ACC112 (cell line): ENCODE results near the gene RREB1.

Experiments
- H2AFZ ChIP-seq: fragments of 200-600 bp; sonication (generic); one replicate; pipeline ENCODE4 v1.6.0; 2017; ENCODE audit warnings: antibody characterized with exemption, low read length; ENCODE audit not compliant: unreplicated experiment
- H3K27ac ChIP-seq: fragments of 200-600 bp; sonication (generic); 2 replicates; pipeline ENCODE4 v1.5.1; 2014; ENCODE audit warnings: low read depth, mild to moderate bottlenecking, antibody characterized with exemption, low read length, moderate library complexity
- H3K27me3 ChIP-seq: fragments of 200-600 bp; sonication (generic); 2 replicates; pipeline ENCODE4 v1.6.1; 2014; ENCODE audit warnings: mild to moderate bottlenecking, antibody characterized with exemption, low read length, moderate library complexity, mixed read lengths; ENCODE audit not compliant: insufficient read depth
- H3K36me3 ChIP-seq: fragments of 200-600 bp; sonication (generic); 2 replicates; pipeline ENCODE4 v1.6.1; 2016; ENCODE audit warnings: mild to moderate bottlenecking, antibody characterized with exemption, low read length, moderate library complexity, mixed read lengths; ENCODE audit not compliant: insufficient read depth
- H3K4me1 ChIP-seq: fragments of 200-600 bp; sonication (generic); one replicate; pipeline ENCODE4 v1.6.1; 2016; ENCODE audit warnings: low read length, mixed read lengths; ENCODE audit not compliant: insufficient read depth, unreplicated experiment, control insufficient read depth
- H3K4me3 ChIP-seq: fragments of 200-600 bp; sonication (generic); 2 replicates; pipeline ENCODE4 v1.5.1; 2014; ENCODE audit warnings: mild to moderate bottlenecking, low read depth, low read length
- H3K79me2 ChIP-seq: fragments of 200-600 bp; sonication (generic); one replicate; pipeline ENCODE4 v1.6.0; 2016; ENCODE audit warnings: low read length; ENCODE audit not compliant: control insufficient read depth, unreplicated experiment, insufficient read depth

Gene RREB1

GRCh38 chr6:7180751-7181150 lies 73.0 kb downstream of the RREB1 start:
- Histone ChIP-seq H3K79me2 (peaks cover 24% of the 10 kb centered on the region), H3K27me3 (no peaks in the 10 kb centered on the region), H2AFZ (no peak overlapping the region), H3K36me3 (peaks cover 37% of the 10 kb centered on the region), H3K4me1 (no peaks in the 10 kb centered on the region), H3K4me3 (no peak overlapping the region), H3K27ac (no peak overlapping the region)

- H3K4me1 ChIP-seq: no peaks in the 10 kb centered on the region
- H3K36me3 ChIP-seq: peaks cover 41% of the 10 kb centered on the region
- H3K79me2 ChIP-seq: peaks cover 15% of the 10 kb centered on the region
- H2AFZ ChIP-seq: no peak overlapping the region
- H3K27me3 ChIP-seq: no peaks in the 10 kb centered on the region
- no peak overlapping the region for H3K4me3 ChIP-seq
- H3K27ac ChIP-seq: no peak overlapping the region
Measured at GRCh38 chr6:7183707-7184106, 75.9 kb downstream of the RREB1 start.

GRCh38 chr6:7184502-7184901 lies 76.7 kb downstream of the RREB1 start:
- H2AFZ ChIP-seq: no peak overlapping the region
- no peaks in the 10 kb centered on the region for H3K4me1 ChIP-seq
- H3K4me3 ChIP-seq: no peak overlapping the region
- no peaks in the 10 kb centered on the region for H3K27me3 ChIP-seq
- peaks cover 12% of the 10 kb centered on the region for H3K79me2 ChIP-seq
- no peak overlapping the region for H3K27ac ChIP-seq
- H3K36me3 ChIP-seq: peaks cover 44% of the 10 kb centered on the region; the same call in 1 of the 2 replicates

- no peaks in the 10 kb centered on the region for H3K4me1 ChIP-seq
- H3K27ac ChIP-seq: no peak overlapping the region
- no peak overlapping the region for H2AFZ ChIP-seq
- no peak overlapping the region for H3K4me3 ChIP-seq
- H3K79me2 ChIP-seq: peaks cover 12% of the 10 kb centered on the region
- no peaks in the 10 kb centered on the region for H3K27me3 ChIP-seq
- H3K36me3 ChIP-seq: peaks cover 39% of the 10 kb centered on the region; the same call in 1 of the 2 replicates
Measured at GRCh38 chr6:7185561-7185960, 77.8 kb downstream of the RREB1 start.

GRCh38 chr6:7188492-7188891 lies 80.7 kb downstream of the RREB1 start:
- Histone ChIP-seq H3K4me3 (no peak overlapping the region), H3K36me3 (peaks cover 28% of the 10 kb centered on the region), H3K79me2 (peaks cover 8% of the 10 kb centered on the region), H3K27me3 (no peaks in the 10 kb centered on the region), H2AFZ (no peak overlapping the region), H3K27ac (no peak overlapping the region), H3K4me1 (no peaks in the 10 kb centered on the region)

- H3K27me3 ChIP-seq: no peaks in the 10 kb centered on the region
- H3K79me2 ChIP-seq: peaks cover 8% of the 10 kb centered on the region
- H3K36me3 ChIP-seq: peaks cover 28% of the 10 kb centered on the region
- H3K27ac ChIP-seq: no peak overlapping the region
- no peaks in the 10 kb centered on the region for H3K4me1 ChIP-seq
- H3K4me3 ChIP-seq: no peak overlapping the region
- H2AFZ ChIP-seq: no peak overlapping the region
Measured at GRCh38 chr6:7189101-7189758, 81.5 kb downstream of the RREB1 start.

- peaks cover 21% of the 10 kb centered on the region for H3K36me3 ChIP-seq
Measured at GRCh38 chr6:7190791-7191190, 83.0 kb downstream of the RREB1 start.

GRCh38 chr6:7193122-7193521 lies 85.4 kb downstream of the RREB1 start:
- Histone ChIP-seq H3K27ac (no peak overlapping the region), H3K27me3 (no peaks in the 10 kb centered on the region), H2AFZ (no peak overlapping the region), H3K79me2 (peaks cover 5% of the 10 kb centered on the region), H3K36me3 (peaks cover 24% of the 10 kb centered on the region), H3K4me3 (no peak overlapping the region), H3K4me1 (no peaks in the 10 kb centered on the region)

More at GRCh38 chr6:7190791-7191190, 83.0 kb downstream of the RREB1 start:
- H3K4me3 ChIP-seq: no peak overlapping the region
- no peaks in the 10 kb centered on the region for H3K4me1 ChIP-seq
- H3K27ac ChIP-seq: no peak overlapping the region
- H3K27me3 ChIP-seq: no peaks in the 10 kb centered on the region
- H3K79me2 ChIP-seq: peaks cover 8% of the 10 kb centered on the region
- no peak overlapping the region for H2AFZ ChIP-seq

- H3K79me2 ChIP-seq: peaks cover 8% of the 10 kb centered on the region
- no peaks in the 10 kb centered on the region for H3K27me3 ChIP-seq
- H3K36me3 ChIP-seq: peaks cover 21% of the 10 kb centered on the region
- no peaks in the 10 kb centered on the region for H3K4me1 ChIP-seq
- no peak overlapping the region for H2AFZ ChIP-seq
- H3K27ac ChIP-seq: no peak overlapping the region
- H3K4me3 ChIP-seq: no peak overlapping the region
Measured at GRCh38 chr6:7194657-7195056, 86.9 kb downstream of the RREB1 start.

GRCh38 chr6:7195339-7196018 lies 87.7 kb downstream of the RREB1 start:
- Histone ChIP-seq H3K4me1 (no peaks in the 10 kb centered on the region), H3K36me3 (peaks cover 20% of the 10 kb centered on the region), H3K27me3 (no peaks in the 10 kb centered on the region), H3K79me2 (peaks cover 8% of the 10 kb centered on the region), H2AFZ (no peak overlapping the region), H3K27ac (no peak overlapping the region), H3K4me3 (no peak overlapping the region)

- H3K4me3 ChIP-seq: no peak overlapping the region
- no peaks in the 10 kb centered on the region for H3K4me1 ChIP-seq
- peaks cover 15% of the 10 kb centered on the region for H3K36me3 ChIP-seq
- no peaks in the 10 kb centered on the region for H3K27me3 ChIP-seq
- no peak overlapping the region for H2AFZ ChIP-seq
- peaks cover 8% of the 10 kb centered on the region for H3K79me2 ChIP-seq
- no peak overlapping the region for H3K27ac ChIP-seq
Measured at GRCh38 chr6:7196019-7196402, 88.2 kb downstream of the RREB1 start.
